ENCODE results near the gene SNTA1.

SNTA1 gene

DNA sequence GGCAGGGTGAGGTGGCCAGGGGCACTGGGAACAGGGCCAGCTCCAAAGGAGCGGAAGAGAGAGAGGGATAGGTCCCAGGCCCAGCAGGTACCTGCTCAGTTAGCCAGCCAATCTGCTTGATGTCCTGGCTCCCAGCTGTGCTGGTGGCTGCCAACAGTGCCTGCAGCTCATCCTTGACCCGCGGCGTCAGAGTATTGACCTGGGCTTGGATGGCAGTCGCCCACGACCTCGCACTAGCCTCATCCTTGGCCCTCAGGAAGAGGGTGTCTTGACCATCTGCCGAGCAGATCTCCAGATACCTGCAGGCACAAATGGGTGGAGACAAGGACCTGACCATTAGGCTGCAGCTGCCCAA lies 31.1 kb downstream of the SNTA1 start:
- Histone ChIP-seq H3K4me1 (ENCODE audit: insufficient read depth, low read length) (no peaks in the 10 kb centered on the region), H3K4me3 (ENCODE audit: low read length) (no peak overlapping the region), H3K9me3 (ENCODE audit: insufficient read depth, low read depth, low read length) (no peaks in the 10 kb centered on the region), H3K27ac (ENCODE audit: low read length) (no peak overlapping the region), H3K27me3 (ENCODE audit: insufficient read depth, low read length) (no peaks in the 10 kb centered on the region), H3K36me3 (ENCODE audit: insufficient read depth, low read depth, low read length) (no peaks in the 10 kb centered on the region), H3K9ac (ENCODE audit: low read depth, low read length) (no peak overlapping the region)

DNA sequence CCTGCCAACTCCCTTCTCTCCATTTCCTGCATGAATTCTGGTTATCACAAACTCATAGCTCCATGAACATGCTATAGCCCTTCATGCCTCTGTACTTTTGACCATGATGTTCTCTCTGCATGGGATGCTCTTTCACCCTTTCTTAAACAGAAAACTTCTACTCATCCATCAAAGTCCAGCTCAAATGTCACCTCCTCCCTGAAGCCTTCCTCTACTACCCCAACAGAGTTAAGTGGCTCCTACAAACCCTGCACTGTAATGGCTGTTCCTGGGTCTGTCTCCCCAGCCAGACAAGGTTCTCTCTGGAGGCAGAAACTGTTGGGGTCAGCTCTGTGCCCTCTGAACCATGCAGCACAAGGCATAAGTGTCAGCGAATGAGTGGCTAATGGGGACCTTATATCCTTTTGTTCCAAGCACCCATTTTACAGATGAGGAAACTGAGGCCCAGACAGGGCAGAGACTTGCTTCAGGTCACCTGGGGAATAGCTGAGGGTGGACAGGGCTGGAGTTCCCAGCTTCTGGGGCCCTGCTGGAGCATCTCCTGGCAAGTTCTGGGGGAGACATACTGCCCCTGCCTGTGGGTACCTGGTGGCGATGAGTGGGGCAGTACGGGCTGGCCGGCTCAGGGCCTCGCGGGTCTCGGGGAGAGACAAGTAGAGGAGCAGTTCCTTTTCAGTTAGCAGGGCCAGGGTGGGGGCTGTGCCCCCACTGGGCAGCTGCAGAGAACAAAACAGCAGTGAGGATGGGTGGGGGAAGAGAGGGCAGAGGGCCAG lies 31.7 kb downstream of the SNTA1 start:
- H3K27me3 ChIP-seq (ENCODE audit: insufficient read depth, low read length), result no peaks in the 10 kb centered on the region
- H3K4me3 ChIP-seq (ENCODE audit: low read length), result no peak overlapping the region
- no peaks in the 10 kb centered on the region for H3K4me1 ChIP-seq (ENCODE audit: insufficient read depth, low read length)
- H3K9me3 ChIP-seq (ENCODE audit: insufficient read depth, low read depth, low read length), result no peaks in the 10 kb centered on the region
- H3K9ac ChIP-seq (ENCODE audit: low read depth, low read length), result no peak overlapping the region
- H3K27ac ChIP-seq (ENCODE audit: low read length), result no peak overlapping the region
- no peaks in the 10 kb centered on the region for H3K36me3 ChIP-seq (ENCODE audit: insufficient read depth, low read depth, low read length)

DNA sequence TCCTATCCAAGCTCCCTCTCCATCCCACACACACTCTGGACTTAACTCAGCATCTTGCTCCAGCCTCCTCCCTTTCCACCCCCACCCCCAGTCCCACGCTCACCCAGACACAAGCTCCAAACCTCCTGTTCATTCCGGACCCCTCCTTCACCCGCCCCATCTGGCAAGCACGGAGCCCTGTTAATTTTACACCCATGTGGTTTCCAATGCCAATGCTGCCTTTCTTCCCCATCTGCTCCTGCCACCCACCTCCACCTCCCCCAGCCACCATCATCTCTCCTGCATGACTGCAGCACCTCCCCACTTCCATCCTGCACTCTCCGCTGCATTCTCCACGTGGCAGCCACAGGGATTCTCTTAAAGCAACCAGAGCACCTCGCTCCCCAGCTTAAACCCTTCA lies 32.3 kb downstream of the SNTA1 start:
- Histone ChIP-seq H3K9me3 (ENCODE audit: insufficient read depth, low read depth, low read length) (no peaks in the 10 kb centered on the region), H3K4me1 (ENCODE audit: insufficient read depth, low read length) (no peaks in the 10 kb centered on the region), H3K27me3 (ENCODE audit: insufficient read depth, low read length) (no peaks in the 10 kb centered on the region), H3K4me3 (ENCODE audit: low read length) (no peak overlapping the region), H3K36me3 (ENCODE audit: insufficient read depth, low read depth, low read length) (no peaks in the 10 kb centered on the region), H3K9ac (ENCODE audit: low read depth, low read length) (no peak overlapping the region), H3K27ac (ENCODE audit: low read length) (no peak overlapping the region)

- Histone ChIP-seq H3K9me3 (ENCODE audit: insufficient read depth, low read depth, low read length) (no peaks in the 10 kb centered on the region), H3K36me3 (ENCODE audit: insufficient read depth, low read depth, low read length) (no peaks in the 10 kb centered on the region), H3K4me1 (ENCODE audit: insufficient read depth, low read length) (no peaks in the 10 kb centered on the region), H3K9ac (ENCODE audit: low read depth, low read length) (no peak overlapping the region), H3K27ac (ENCODE audit: low read length) (no peak overlapping the region), H3K4me3 (ENCODE audit: low read length) (no peak overlapping the region), H3K27me3 (ENCODE audit: insufficient read depth, low read length) (no peaks in the 10 kb centered on the region)
These were observed 33.4 kb downstream of the SNTA1 start for GRCh38 chr20:33410081-33410742.

DNA sequence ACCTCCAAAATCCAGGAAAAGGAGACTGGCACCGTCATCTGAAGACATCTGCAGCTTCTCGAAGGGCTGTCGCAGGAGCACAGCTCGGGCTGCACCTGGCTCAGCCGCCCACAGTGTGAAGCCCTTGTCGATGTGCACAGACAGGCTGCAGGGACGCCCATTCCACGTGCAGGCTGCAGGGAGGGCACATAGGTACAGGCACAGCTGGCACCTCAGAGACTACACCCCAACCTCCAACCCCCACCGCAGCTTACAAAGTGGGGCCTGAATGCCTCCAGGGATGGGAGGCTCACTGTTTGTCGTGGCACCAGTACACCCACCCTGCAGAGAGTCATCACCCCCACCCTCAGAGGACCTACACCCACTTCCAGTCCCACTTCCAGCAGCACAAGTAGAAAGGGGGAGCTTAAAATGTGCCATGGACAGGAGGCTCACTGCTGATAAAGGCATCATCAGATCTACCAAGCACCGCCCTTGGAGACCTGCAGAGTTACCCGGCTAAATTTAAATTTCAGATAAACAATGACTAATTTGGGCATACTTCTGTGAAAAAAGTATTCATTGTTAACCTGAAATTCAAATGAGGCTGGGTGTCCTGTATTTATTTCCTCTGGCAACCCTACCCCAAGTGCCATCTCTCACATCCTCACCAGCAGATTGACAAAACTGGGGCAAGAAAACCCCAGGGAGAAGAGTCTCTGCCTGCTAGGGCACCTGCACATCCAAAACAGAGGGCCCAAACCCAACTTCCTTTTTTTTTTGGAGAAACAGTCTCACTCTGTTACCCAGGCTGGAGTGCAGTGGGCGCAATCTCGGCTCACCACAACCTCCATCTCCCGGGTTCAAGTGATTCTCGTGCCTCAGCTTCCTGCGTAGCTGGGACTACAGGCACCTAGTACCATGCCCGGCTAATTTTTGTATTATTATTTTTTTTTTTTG lies 34.6 kb downstream of the SNTA1 start:
- H3K9ac ChIP-seq (ENCODE audit: low read depth, low read length), result no peak overlapping the region
- no peaks in the 10 kb centered on the region for H3K36me3 ChIP-seq (ENCODE audit: insufficient read depth, low read depth, low read length)
- H3K27ac ChIP-seq (ENCODE audit: low read length), result no peak overlapping the region
- H3K27me3 ChIP-seq (ENCODE audit: insufficient read depth, low read length), result no peaks in the 10 kb centered on the region
- no peaks in the 10 kb centered on the region for H3K4me1 ChIP-seq (ENCODE audit: insufficient read depth, low read length)
- H3K4me3 ChIP-seq (ENCODE audit: low read length), result no peak overlapping the region
- no peaks in the 10 kb centered on the region for H3K9me3 ChIP-seq (ENCODE audit: insufficient read depth, low read depth, low read length)

GRCh38 chr20:33408313-33408712 lies 35.2 kb downstream of the SNTA1 start:
- H3K27me3 ChIP-seq (ENCODE audit: insufficient read depth, low read length), result no peaks in the 10 kb centered on the region
- no peak overlapping the region for H3K4me3 ChIP-seq (ENCODE audit: low read length)
- no peak overlapping the region for H3K9ac ChIP-seq (ENCODE audit: low read depth, low read length)
- no peaks in the 10 kb centered on the region for H3K4me1 ChIP-seq (ENCODE audit: insufficient read depth, low read length)
- H3K27ac ChIP-seq (ENCODE audit: low read length), result no peak overlapping the region
- no peaks in the 10 kb centered on the region for H3K36me3 ChIP-seq (ENCODE audit: insufficient read depth, low read depth, low read length)
- no peaks in the 10 kb centered on the region for H3K9me3 ChIP-seq (ENCODE audit: insufficient read depth, low read depth, low read length)

- Histone ChIP-seq H3K4me3 (ENCODE audit: low read length) (no peak overlapping the region), H3K4me1 (ENCODE audit: insufficient read depth, low read length) (no peaks in the 10 kb centered on the region), H3K27me3 (ENCODE audit: insufficient read depth, low read length) (no peaks in the 10 kb centered on the region), H3K9me3 (ENCODE audit: insufficient read depth, low read depth, low read length) (no peaks in the 10 kb centered on the region), H3K36me3 (ENCODE audit: insufficient read depth, low read depth, low read length) (no peaks in the 10 kb centered on the region), H3K27ac (ENCODE audit: low read length) (no peak overlapping the region), H3K9ac (ENCODE audit: low read depth, low read length) (no peak overlapping the region)
These were observed 35.8 kb downstream of the SNTA1 start for GRCh38 chr20:33407796-33408195.

GRCh38 chr20:33407251-33407650 lies 36.3 kb downstream of the SNTA1 start:
- H3K4me1 ChIP-seq (ENCODE audit: insufficient read depth, low read length), result no peaks in the 10 kb centered on the region
- H3K27me3 ChIP-seq (ENCODE audit: insufficient read depth, low read length), result no peaks in the 10 kb centered on the region
- no peaks in the 10 kb centered on the region for H3K36me3 ChIP-seq (ENCODE audit: insufficient read depth, low read depth, low read length)
- no peak overlapping the region for H3K27ac ChIP-seq (ENCODE audit: low read length)
- no peak overlapping the region for H3K4me3 ChIP-seq (ENCODE audit: low read length)
- no peak overlapping the region for H3K9ac ChIP-seq (ENCODE audit: low read depth, low read length)
- H3K9me3 ChIP-seq (ENCODE audit: insufficient read depth, low read depth, low read length), result no peaks in the 10 kb centered on the region

GRCh38 chr20:33404281-33404680 lies 39.3 kb downstream of the SNTA1 start:
- H3K9me3 ChIP-seq (ENCODE audit: insufficient read depth, low read depth, low read length), result no peaks in the 10 kb centered on the region

GRCh38 chr20:33401921-33402369 lies 41.6 kb downstream of the SNTA1 start:
- Histone ChIP-seq H3K4me1 (ENCODE audit: insufficient read depth, low read length) (no peaks in the 10 kb centered on the region), H3K4me3 (ENCODE audit: low read length) (peak overlapping the region; percentile 79), H3K9me3 (ENCODE audit: insufficient read depth, low read depth, low read length) (no peaks in the 10 kb centered on the region), H3K27me3 (ENCODE audit: insufficient read depth, low read length) (no peaks in the 10 kb centered on the region), H3K27ac (ENCODE audit: low read length) (no peak overlapping the region), H3K36me3 (ENCODE audit: insufficient read depth, low read depth, low read length) (no peaks in the 10 kb centered on the region), H3K9ac (ENCODE audit: low read depth, low read length) (peak overlapping the region; percentile 79; the same call in 1 of the 2 replicates)

More at GRCh38 chr20:33404281-33404680, 39.3 kb downstream of the SNTA1 start:
- Histone ChIP-seq H3K27ac (ENCODE audit: low read length) (no peak overlapping the region), H3K9ac (ENCODE audit: low read depth, low read length) (no peak overlapping the region), H3K4me1 (ENCODE audit: insufficient read depth, low read length) (no peaks in the 10 kb centered on the region), H3K4me3 (ENCODE audit: low read length) (no peak overlapping the region), H3K36me3 (ENCODE audit: insufficient read depth, low read depth, low read length) (no peaks in the 10 kb centered on the region), H3K27me3 (ENCODE audit: insufficient read depth, low read length) (no peaks in the 10 kb centered on the region)

GRCh38 chr20:33401184-33401920 lies 42.2 kb downstream of the SNTA1 start, which contains the start of gene CDK5RAP1:
CDK5RAP1 (minus strand) TSS chr20:33401519; CDS start chr20:33397064, 4,455 bp downstream.
- Histone ChIP-seq H3K9me3 (ENCODE audit: insufficient read depth, low read depth, low read length) (no peaks in the 10 kb centered on the region), H3K27ac (ENCODE audit: low read length) (no peak within 1 kb of the TSS), H3K4me1 (ENCODE audit: insufficient read depth, low read length) (no peaks in the 10 kb centered on the region), H3K27me3 (ENCODE audit: insufficient read depth, low read length) (no peaks in the 10 kb centered on the region), H3K9ac (ENCODE audit: low read depth, low read length) (peak within 1 kb of the TSS; percentile 79), H3K4me3 (ENCODE audit: low read length) (peak within 1 kb of the TSS; percentile 79), H3K36me3 (ENCODE audit: insufficient read depth, low read depth, low read length) (peaks cover 4% of the 10 kb centered on the region)
